NB4 (cell line): Measurements from ENCODE around the gene MYBPHL.

Source experiments
- CTCF ChIP-seq: IDR thresholded peaks from one replicate; pipeline ENCODE4 v1.5.1; 2012; ENCODE audit warnings: low read depth, low read length
- POLR2A ChIP-seq: IDR thresholded peaks from 2 replicates; pipeline ENCODE4 v1.6.1; 2011; ENCODE audit warnings: mild to moderate bottlenecking; ENCODE audit not compliant: insufficient read length; ENCODE audit errors: extremely low read depth

GRCh38 chr1:109247401-109248365 lies 59.1 kb downstream of the MYBPHL start:
- TF ChIP-seq CTCF (no peak), POLR2A (no peak)
